K562 (cell line): Measurements from ENCODE around the gene ZNF512B. TPM values are rescaled to one million over a fixed set of nuclear protein-coding genes. Genes with fewer than 3 reads are reported as not detected.
A peak's percentile ranks its signal among the peaks of the same experiment; 100 is the strongest.

Experiments used
- CAMTA2 ChIP-seq: fragments of 250-450 bp; sonication (Bioruptor Pico); conservative IDR thresholded peaks from 2 replicates; pipeline ENCODE4 v1.5.1; 2022
- CTBP1 ChIP-seq: fragments of 450-650 bp; IDR thresholded peaks from 2 replicates; pipeline ENCODE4 v1.6.1; 2016; ENCODE audit warnings: borderline replicate concordance
- ETS1 ChIP-seq: conservative IDR thresholded peaks from 2 replicates; pipeline ENCODE4 v1.6.1; 2011; ENCODE audit warnings: low read depth, mild to moderate bottlenecking, low read length; ENCODE audit not compliant: control insufficient read depth
- FOXP1 ChIP-seq: sonication (generic); formaldehyde crosslinking; IDR thresholded peaks from 2 replicates; pipeline ENCODE4 v1.8.0; 2022; ENCODE audit warnings: mild to moderate bottlenecking, missing genetic modification reagents
- GABPB2 ChIP-seq: fragments of 250-450 bp; sonication (Bioruptor Pico); conservative IDR thresholded peaks from 2 replicates; pipeline ENCODE4 v1.5.1; 2021; ENCODE audit warnings: mild to moderate bottlenecking
- HDAC1 ChIP-seq, 2 experiments: fragments of 450-650 bp; IDR thresholded peaks; 2 replicates each; pipeline ENCODE4 v1.6.1; 2016 to 2017; ENCODE audit warnings: inconsistent platforms in 1 of 2, mild to moderate bottlenecking in 1 of 2, moderate library complexity in 1 of 2
- HNRNPL ChIP-seq: fragments of 200-400 bp; formaldehyde crosslinking; IDR thresholded peaks from 2 replicates; pipeline ENCODE4 v1.6.1; 2017; ENCODE audit warnings: low read depth, mild to moderate bottlenecking, low read length
- JUN ChIP-seq, 2 experiments: sonication (generic) in 1 of 2; formaldehyde crosslinking in 1 of 2; IDR thresholded peaks; 2 replicates each; pipeline versions ENCODE4 v1.6.1 to v1.8.0; 2012 to 2022; ENCODE audit warnings: borderline replicate concordance in 2 of 2, mild to moderate bottlenecking in 2 of 2, improper control_type of control experiment in 1 of 2, low read depth in 1 of 2, low read length in 1 of 2, missing genetic modification reagents in 1 of 2
- JUNB ChIP-seq: fragments of 450-650 bp; formaldehyde crosslinking; conservative IDR thresholded peaks from 2 replicates; pipeline ENCODE4 v1.4.0; 2020; ENCODE audit warnings: mild to moderate bottlenecking
- L3MBTL2 ChIP-seq: fragments of 450-650 bp; IDR thresholded peaks from 2 replicates; pipeline ENCODE4 v1.6.1; 2016; ENCODE audit warnings: mild to moderate bottlenecking, moderate library complexity
- MED1 ChIP-seq: sonication (generic); formaldehyde crosslinking; IDR thresholded peaks from 2 replicates; pipeline ENCODE4 v1.8.1; 2023; ENCODE audit warnings: missing genetic modification reagents, borderline replicate concordance
- POLR2H ChIP-seq: IDR thresholded peaks from 2 replicates; pipeline ENCODE4 v1.6.1; 2016; ENCODE audit warnings: missing genetic modification characterization, low read depth, mild to moderate bottlenecking, control low read depth, missing compliant biosample characterization, moderate library complexity
- PREB ChIP-seq: sonication (generic); formaldehyde crosslinking; IDR thresholded peaks from 2 replicates; pipeline ENCODE4 v1.8.1; 2023; ENCODE audit warnings: mild to moderate bottlenecking, missing genetic modification reagents
- RBM25 ChIP-seq: fragments of 200-400 bp; formaldehyde crosslinking; IDR thresholded peaks from 2 replicates; pipeline ENCODE4 v1.6.1; 2018; ENCODE audit warnings: low read length, low read depth, moderate library complexity; ENCODE audit not compliant: severe bottlenecking
- SIX5 ChIP-seq, 2 experiments: IDR thresholded peaks; 2 replicates each; pipeline ENCODE4 v1.6.1; 2011; ENCODE audit warnings: low read length in 2 of 2, borderline replicate concordance in 1 of 2, low read depth in 1 of 2, mild to moderate bottlenecking in 1 of 2, moderate library complexity in 1 of 2; ENCODE audit not compliant: insufficient read depth in 1 of 2
- SREBF1 ChIP-seq: fragments of 150-350 bp; IDR thresholded peaks from 2 replicates; pipeline ENCODE4 v1.6.1; 2014; ENCODE audit warnings: antibody characterized with exemption, low read depth, low read length, borderline replicate concordance
- SUPT5H ChIP-seq: fragments of 450-650 bp; IDR thresholded peaks from 2 replicates; pipeline ENCODE4 v1.6.1; 2016
- ZNF175 ChIP-seq: fragments of 200-800 bp; sonication (Bioruptor generic); IDR thresholded peaks from 2 replicates; pipeline ENCODE4 v1.6.1; 2016; ENCODE audit warnings: low read depth, mild to moderate bottlenecking, missing genetic modification characterization, missing compliant biosample characterization
- ZNF239 ChIP-seq: fragments of 250-450 bp; sonication (Bioruptor Pico); IDR thresholded peaks from 2 replicates; pipeline ENCODE4 v1.4.0; 2020; ENCODE audit warnings: mild to moderate bottlenecking
- ZNF324 ChIP-seq: fragments of 250-450 bp; sonication (Bioruptor Pico); IDR thresholded peaks from 2 replicates; pipeline ENCODE4 v1.4.0; 2020; ENCODE audit warnings: mild to moderate bottlenecking
- polyA plus RNA-seq, 8 experiments: library from polyadenylated mRNA; depleted of rRNA in 4 of 8; stranded (reverse) in 5 of 8; unstranded in 3 of 8; fragments of >200 nt; fragmentation: Nextera tagmentation in 2 of 8; fragmentation: Illumina TruSeq in 1 of 8; extraction: Ambion mirVana in 2 of 8; extraction: Trizol in 1 of 8; gene quantifications; 2 replicates each; pipeline versions ENCODE4 v1.2.1 to v1.2.3, GENCODE V29; 2011 to 2014; ENCODE audit warnings: inconsistent platforms in 1 of 8, missing spikeins in 1 of 8
- total RNA-seq, 7 experiments: library from RNA; depleted of rRNA in 6 of 7; stranded (reverse); fragments of >200 nt in 6 of 7; fragmentation: Illumina TruSeq in 2 of 7; extraction: Trizol in 2 of 7; gene quantifications; 2 replicates each; pipeline versions ENCODE4 v1.2.1 to v1.2.3, GENCODE V29; 2011 to 2021; ENCODE audit warnings: low replicate concordance in 1 of 7

Gene ZNF512B
- total and polyA plus RNA-seq, 9 of the 15 experiments (the other 6 are each of a cell fraction or from before 2014, with no cell fraction given), result 0.01 to 27.8 (median 8.2) TPM

- peak; percentile 48; the same call in 1 of the 2 replicates for TF ChIP-seq JUN (IDR thresholded peaks at IDR 0.05; ENCODE audit: borderline replicate concordance, low read depth, low read length)
- TF ChIP-seq JUN (CRISPR knock-in tag; IDR thresholded peaks at IDR 0.05; ENCODE audit: borderline replicate concordance), result peak; percentile 71; the same call in 1 of the 2 replicates
- no peak for TF ChIP-seq JUNB (CRISPR knock-in tag)
- no peak for TF ChIP-seq ZNF324 (CRISPR knock-in tag)
- TF ChIP-seq CAMTA2 (CRISPR knock-in tag), result no peak
- TF ChIP-seq ZNF175 (CRISPR knock-in tag), result peak; percentile 96
- TF ChIP-seq MED1, result no peak
- TF ChIP-seq HDAC1 (IDR thresholded peaks at IDR 0.05), result peak in 1 of 2 experiments; percentile 80; a peak in 2 of 4 replicates
- TF ChIP-seq PREB (CRISPR knock-in tag), result peak; percentile 71; the same call in 1 of the 2 replicates
- TF ChIP-seq RBM25, result no peak
- peak; percentile 100 for TF ChIP-seq ETS1
- peak; percentile 77 for TF ChIP-seq HNRNPL
- TF ChIP-seq FOXP1, result peak; percentile 91
- TF ChIP-seq SUPT5H, result peak; percentile 86
- peak; percentile 63 for TF ChIP-seq CTBP1
- TF ChIP-seq SREBF1, result 0 out of 2 replicates have a peak, but pooled peaks have one; percentile 51
- 0 out of 2 replicates have a peak, but pooled peaks have one; percentile 27 for TF ChIP-seq ZNF239
- TF ChIP-seq L3MBTL2, result peak; percentile 87
- TF ChIP-seq SIX5 (IDR thresholded peaks at IDR 0.05; ENCODE audit: borderline replicate concordance in 1 of 2, insufficient read depth in 1 of 2, low read depth in 1 of 2, low read length in 2 of 2), result peak; percentile 90 to 95
- peak; percentile 79; the same call in 1 of the 2 replicates for TF ChIP-seq POLR2H (tag)
- TF ChIP-seq GABPB2, result no peak
Measured at GRCh38 chr20:63955827-63956663, 13.7 kb downstream of the ZNF512B start, which contains the start of gene UCKL1 (continued).
